HG03025 (cell line): Measurements from ENCODE around the gene QTRT2.

Experiments used
- ATAC-seq: cut with Tn5 transposase; IDR thresholded peaks from one replicate; pipeline ENCODE4 v1.9.1; 2021; ENCODE audit warnings: mild to moderate bottlenecking, moderate library complexity; ENCODE audit not compliant: unreplicated experiment, low FRiP score

The QTRT2 gene

DNA sequence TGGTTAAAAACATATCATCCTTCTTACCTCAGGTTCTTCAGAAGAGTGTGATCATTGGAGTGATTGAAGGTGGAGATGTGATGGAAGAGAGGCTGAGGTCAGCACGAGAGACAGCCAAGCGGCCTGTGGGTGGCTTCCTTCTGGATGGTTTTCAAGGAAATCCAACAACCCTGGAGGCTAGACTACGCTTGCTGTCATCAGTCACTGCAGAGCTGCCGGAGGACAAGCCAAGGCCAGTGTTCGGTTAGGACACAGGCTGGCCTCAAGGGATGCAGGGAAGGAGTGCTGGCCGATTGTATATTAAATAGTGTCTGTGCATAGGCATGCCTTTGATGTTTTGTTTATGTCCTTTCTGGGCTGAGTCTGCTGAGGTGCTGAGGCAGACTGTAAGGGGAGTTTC is 20.2 kb downstream of the QTRT2 start:
- ATAC-seq, result no peak

DNA sequence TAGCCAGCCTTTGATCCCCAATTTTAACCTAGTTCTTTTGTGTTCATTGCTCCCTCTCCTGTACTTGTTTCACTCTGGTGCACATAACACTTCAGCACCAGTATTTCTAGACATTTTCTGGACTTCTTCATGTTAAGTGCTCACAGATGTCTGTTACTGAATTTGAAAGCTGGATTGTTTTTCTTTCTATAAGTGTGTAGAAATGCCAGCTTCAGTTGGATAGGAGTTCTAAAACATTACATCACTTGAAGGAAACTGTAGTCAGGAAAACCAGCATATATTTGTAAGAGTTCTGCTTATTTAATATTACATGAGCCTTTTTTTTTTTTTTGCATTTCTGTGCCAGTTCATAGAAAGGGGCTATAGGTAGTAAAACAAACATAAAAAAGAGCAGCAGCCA is 21.6 kb downstream of the QTRT2 start:
- ATAC-seq, result no peak

DNA sequence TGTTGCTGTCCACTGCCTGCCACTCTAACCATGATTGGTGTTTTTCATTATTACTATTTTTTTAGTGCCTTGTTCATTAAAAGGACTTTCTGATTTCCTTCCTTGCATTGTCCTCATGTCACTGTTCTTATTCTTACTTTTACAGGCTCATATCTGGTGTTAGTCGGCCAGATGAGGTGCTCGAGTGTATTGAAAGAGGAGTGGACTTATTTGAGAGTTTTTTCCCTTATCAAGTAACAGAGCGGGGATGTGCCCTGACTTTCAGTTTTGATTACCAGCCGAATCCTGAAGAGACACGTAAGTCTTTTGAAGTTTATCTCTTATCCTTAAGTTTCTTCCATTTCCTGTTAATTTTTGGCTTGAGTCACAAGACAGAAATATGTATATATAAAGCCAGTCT is 23.2 kb downstream of the QTRT2 start:
- no peak for ATAC-seq

DNA sequence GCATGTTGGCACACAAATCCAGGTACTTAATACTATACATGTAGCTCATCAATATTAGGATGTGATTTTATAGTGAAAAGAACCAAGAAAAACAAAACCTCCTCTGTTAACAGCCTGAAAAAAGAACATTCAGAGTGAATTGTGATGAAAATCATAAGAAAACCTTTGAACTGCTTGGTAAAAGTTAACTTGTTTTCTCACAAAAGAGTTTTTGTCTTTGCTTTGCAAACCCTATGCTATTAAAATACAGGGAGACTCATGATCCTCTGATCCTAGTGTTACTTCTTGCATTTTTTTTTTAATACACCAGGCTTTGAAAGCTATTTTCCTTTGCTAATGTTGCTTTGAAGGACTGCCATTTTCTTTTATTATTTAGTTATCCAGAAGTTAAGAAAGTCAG is 23.7 kb downstream of the QTRT2 start:
- ATAC-seq, result no peak

DNA sequence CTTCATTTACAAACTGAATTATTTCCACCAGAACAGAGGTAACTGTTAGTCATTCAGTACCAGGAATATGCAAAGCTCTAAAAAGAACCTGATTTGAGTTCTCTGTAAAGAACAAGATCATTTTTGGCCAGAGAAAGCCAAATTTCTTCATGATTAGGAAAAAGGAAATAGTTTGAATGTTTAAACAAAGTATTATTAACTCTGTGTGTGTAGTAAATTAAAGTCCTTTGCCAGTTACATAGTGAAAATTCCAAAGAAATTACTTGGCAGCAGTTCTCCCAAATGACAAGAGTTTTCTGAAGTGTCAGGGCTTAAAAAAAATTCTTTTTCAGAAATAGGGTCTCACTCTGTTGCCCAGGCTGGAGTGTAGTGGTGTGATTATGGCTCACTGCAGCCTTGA is 24.5 kb downstream of the QTRT2 start:
- no peak for ATAC-seq

DNA sequence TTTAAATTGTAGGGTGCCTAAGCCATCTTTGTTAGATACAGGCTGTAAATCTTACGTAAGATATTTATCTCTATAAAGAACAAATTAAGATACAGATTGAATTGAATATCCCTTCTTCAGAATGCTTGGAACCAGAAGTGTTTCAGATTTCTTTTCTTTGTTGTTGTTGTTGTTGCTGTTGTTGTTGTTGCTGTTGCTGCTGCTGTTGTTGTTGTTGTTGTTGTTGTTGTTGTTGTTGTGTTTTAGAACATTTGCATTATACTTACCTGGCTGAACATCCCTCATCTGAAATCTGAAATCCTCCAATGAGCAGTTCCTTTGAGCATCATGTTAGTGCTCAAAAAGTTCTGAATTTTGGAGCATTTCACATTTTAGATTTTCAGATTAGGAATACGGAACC is 26.6 kb downstream of the QTRT2 start:
- ATAC-seq, result no peak

DNA sequence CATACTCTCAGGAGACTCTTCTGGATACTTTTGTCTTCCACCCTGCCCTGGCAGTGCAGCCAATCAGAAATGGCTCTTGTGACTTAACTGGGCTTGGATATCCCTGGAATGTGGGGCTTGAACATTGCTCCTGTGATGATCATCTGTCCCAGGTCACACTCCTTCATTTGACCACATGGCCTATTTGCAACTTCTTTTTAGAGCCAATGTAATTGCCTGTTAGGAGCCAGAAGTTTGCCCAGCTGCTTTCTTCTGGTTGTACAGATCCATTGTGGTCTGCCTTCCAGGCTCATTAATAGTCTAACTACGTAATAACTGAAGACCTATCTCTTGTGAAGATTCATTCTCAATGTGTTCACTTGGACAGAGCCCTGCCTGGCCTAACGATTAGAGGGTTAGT is 29.8 kb downstream of the QTRT2 start:
- ATAC-seq, result no peak

DNA sequence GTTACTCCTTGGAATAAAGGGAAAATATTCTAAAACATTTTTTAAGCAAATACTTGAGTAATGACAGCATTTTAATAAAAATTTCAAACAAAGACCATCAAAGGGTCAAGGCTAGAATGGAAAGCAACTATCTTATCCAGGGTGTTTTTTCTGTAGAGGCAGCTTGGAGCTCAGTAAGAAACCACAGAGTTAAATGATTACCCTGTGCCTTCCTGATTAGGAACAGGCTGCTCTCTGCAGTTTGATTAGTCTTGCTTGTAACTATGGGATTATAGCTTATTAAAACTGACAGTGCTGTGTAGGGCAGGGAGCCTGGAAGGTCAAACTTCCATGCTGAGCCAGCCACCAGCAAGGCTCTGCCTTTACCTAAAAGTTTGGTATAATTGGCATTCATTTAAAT is 33.1 kb downstream of the QTRT2 start:
- no peak for ATAC-seq

DNA sequence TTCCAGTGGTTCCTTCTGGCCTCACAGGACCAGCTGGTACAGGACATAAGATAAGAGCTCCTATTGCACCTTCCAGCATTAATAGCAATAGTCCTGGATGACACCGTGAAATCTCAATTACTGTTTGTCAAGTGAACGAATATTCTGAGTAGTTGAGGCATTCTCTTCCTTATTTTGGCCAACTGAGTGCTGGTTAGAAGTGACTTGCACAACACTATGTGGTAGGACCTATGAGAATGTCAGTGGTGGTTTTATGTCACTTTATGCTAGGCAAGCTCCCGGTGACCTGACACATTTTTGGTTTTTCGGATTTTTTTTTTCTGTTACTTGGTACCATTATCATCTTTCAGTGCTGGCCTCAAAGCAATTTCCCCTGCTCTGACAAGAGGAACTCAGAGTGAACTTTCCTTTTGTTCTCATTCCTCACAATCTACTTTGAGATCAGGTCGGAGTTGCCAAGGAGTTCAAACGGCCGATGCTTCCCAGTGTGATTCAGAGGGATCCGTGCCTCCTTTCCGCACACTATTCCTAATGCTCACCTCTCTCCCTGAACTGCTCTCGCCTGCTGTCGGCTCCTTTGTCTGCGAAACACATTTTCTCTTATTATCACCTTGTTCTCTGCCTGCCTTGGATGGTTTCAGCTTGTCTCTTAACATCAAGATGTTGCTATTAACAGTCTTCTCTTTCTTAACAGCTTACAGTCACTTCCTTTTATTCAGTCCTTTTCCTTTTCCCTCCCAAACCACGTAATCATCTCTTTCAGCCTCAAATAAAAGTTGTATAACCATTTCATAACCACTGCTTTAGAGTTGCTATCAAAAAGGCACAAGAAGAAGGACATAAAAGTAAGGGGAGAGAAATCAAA is 35.8 kb downstream of the QTRT2 start:
- ATAC-seq, result no peak

DNA sequence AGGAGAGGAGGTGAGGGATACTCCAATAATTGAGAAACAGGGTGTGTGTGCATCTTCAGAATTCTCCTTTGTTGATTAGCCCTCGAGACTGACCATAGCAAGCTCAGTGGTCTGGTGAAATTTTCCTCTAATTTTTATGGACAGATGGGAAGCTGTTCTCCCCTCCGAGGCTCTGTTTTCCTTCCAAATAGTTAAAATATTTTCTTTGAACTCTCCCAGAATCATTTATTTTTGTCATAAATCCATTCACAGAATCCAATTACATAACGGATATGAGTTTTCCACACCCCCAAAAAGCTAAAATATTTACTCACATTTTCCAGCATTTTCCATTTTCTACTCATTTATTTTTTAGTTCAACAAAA is 36.5 kb downstream of the QTRT2 start:
- no peak for ATAC-seq

DNA sequence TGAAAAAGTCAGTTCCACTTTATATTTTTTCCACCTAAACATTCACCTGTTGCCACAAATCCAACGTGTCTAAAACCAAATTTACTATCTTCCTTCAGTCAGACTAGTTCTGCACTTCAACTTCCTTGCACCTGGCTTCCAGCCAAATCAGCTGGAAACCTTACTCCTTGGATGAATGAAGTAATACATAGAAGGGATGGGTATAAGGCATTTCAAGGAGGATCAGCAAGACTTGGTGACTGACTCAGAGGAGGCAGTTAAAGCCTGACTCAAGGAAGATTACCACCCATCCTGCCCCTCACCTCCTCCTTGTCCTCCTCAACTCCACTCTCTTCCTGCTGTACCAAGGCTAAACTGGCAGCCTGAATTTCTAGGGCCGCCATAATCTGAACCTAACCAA is 37.1 kb downstream of the QTRT2 start:
- no peak for ATAC-seq

DNA sequence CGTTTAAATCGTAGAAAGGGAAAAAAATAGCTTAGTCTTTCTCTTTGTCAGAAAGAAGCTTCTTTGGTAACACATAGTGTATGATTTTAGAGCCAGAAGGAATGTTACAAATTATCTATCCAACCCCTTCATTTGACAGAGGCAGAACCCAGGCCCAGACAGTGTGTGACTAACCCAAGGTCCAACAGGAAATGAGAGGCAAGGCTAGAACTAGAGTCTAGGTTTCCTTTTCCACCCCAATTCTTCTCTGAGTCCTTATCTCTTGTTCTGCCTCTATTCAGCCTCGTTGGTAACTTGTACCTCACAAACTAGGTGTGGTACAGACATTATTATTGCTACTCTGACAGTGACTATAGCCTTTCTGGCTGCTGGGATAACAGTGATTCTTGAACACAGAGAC is 39.3 kb downstream of the QTRT2 start:
- ATAC-seq, result no peak

DNA sequence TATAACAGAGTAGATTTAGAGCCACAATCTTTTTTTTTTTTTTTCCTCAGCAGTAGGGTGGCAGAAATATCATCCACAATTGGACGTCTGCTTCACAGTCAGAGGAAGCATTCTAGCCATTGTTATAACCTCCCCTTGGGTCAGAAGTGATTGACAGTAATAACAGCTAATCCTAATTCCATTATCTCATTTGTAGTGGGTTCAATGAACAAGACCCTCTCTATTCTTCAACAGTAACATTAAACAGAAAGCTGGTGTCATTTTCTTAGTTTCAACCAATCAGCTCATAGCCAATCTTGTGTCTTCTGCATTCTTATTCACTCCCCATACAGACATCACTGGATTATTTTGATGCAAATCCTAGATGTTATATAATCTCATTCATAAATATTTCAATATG is 44.6 kb downstream of the QTRT2 start:
- no peak for ATAC-seq

DNA sequence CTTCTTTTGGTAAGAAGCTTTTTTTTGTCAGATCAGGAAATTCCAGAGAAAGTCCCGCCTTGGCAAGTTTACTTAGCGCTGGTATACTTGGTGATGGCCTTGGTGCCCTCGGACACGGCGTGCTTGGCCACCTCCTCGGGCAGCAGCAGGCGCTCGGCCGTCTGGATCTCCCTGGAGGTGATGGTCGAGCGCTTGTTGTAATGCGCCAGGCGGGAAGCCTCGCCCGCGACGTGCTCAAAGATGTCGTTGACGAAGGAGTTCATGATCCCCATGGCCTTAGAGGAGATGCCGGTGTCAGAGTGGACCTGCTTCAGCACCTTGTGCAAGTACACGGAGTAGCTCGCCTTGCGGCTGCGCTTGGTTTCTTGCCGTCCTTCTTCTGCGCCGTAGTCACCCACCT is 46.6 kb downstream of the QTRT2 start:
- ATAC-seq, result no peak

DNA sequence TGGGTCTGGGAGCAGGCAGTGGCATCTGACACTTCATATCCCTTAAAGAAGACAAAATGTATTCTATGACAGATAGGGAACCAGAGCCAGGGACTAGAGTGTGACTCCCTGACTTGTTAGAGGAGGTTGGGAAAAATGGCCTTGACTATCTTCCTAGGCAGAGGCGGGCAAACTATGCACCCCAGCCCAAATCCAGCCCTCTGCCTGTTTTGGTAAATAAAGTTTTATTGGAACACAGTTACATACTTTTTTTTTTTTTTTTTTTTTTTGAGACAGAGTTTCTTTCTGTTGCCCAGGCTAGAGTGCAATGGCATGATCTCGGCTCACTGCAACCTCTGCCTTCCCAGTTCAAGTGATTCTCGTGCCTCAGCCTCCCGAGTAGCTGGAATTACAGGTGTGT is 47.3 kb downstream of the QTRT2 start:
- ATAC-seq, result no peak

DNA sequence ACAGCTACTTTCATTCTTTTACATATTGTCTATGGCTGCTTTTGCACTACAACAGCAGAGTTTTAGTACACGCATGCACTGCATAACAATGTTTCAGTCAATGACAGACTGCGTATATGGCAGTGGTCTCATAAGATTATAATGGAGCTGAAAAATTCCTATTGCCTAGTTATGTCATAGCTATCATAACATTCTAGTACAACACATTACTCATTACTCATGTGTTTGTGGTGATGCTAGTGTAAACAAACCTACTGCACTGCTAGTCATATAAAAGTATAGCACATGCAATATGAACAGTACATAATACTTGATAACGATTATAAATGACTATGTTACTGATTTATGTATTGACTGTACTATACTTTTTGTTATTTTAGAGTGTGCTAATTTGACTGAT is 47.9 kb downstream of the QTRT2 start:
- no peak for ATAC-seq

DNA sequence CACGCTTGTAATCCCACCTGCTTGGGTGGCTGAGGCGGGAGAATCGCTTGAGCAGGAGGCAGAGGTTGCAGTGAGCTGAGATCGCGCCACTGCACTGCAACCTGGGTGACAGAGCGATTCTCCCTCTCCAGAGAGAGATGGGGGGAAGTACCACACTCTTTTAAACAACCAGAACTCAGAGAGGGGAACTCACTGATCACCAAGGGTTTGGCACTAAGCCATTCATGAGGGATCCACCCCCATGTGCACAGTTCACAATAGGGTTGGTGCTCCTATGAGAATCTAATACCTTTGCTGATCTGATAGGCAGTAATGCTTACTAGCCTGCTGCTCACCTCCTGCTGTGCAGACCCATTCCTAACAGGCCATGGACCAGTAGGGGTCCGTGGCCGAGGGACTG is 51.6 kb downstream of the QTRT2 start:
- ATAC-seq, result no peak

DNA sequence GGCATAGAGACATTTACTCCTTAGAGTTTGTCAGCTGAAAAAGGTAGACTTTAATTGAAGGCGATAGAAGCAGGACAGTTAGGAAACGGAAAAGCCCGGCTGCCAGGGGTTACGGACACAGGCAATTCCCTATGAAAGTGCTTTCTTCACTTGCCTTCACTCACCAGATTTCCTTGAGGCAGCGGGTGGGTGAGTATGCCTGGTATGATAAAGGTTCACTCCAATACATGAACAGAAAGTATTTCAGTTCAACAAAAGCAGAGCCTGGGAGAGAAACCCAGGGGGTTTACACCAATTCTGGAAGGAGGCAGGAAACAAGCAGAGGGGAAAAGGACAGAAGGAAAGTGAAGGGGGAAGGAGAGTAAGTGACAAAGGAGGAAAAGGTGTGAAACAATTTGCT is 53.9 kb downstream of the QTRT2 start:
- ATAC-seq, result no peak

DNA sequence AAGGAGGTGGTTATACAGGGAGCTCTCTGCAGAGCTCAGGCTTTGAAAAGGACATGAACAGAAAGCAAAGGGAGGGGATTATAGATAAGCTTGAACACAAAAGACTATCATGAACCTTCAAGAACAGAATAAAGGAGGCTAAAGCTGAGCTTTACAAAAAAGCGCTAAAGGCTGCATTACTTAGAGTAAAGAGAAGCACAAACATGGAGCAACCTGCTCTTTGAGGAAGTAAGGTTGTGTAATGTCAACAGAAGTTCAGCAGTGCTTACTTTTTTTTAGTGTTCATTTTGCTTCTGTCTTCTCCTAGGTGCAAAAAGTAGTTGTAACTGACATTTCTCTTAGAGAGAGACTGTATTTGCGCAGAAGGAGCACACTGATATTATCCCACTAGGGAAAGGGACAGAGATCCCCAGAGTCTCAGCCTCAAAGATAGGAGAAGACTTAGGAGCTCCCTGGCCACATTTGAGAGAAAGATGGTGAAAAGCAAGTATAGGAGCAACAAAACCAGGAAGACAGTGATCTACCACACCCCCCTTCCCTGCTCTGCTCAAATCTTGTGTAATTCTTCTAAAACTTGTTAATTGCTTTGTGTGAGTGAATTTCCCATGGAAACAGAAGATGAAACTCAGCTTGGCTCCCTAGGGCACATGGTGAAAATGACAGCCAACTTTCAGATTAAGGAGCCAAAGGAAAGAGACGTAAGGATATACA is 54.7 kb downstream of the QTRT2 start:
- ATAC-seq, result no peak

DNA sequence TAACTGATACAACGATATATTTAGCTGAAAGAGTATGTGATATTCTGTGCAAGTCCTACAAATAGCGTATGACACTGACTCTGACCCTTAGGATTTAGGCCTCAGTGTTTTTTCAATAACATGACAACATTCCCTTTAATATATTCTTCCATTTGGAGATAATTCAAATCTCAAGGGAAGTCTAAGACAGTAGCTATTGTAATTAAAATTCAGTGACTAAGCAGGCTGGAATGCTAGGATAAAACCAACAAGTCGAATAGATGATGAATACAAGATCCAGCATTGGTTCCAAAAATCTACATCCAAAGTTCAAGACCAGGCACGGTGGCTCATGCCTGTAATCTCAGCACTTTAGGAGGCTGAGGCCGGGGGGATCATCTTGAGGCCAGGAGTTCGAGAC is 56.2 kb downstream of the QTRT2 start:
- no peak for ATAC-seq

DNA sequence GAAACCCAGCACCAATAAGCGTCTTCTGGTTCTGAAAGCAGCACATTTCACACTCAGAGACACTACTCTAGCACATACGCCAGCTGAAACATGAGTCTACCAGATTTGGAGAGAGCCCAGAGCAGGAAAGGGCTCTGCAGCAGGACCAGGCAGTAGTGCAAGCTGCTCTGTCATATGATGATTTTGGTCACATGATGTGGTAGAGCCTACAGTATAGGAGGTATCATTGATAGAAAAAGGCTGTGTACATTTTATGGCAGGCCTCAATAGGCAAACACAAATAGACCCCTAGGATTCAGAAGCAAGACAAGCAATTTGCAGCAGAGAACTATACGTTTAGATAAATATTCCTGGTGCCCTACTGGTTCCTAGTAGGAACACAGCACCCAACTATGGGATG is 58.2 kb downstream of the QTRT2 start:
- ATAC-seq, result no peak

DNA sequence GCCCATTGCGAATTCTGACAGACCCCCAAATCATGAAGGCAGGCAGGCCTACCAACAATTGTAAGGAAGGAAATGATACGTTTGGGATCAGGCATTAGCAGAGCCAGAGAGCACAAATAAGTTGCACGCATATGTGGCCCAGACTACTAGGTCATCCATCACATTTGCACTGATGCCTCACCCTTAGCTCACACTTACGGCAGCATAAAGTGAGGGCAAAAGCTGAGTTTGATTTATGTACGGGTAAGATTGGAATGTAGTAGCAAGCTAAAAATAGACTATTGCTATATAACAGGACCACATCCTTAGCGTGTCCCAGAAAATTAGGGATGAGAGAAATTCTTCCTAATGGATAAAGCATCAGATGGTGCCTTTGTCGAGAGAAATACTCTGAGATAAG is 58.6 kb downstream of the QTRT2 start:
- ATAC-seq, result no peak
